ENCODE measurements around the gene SNRPA.
"Not testable (repeated sequence)": the region's sequence is repeated elsewhere in the genome, so short reads cannot be mapped to it uniquely, and the experiment has no call there.

Gene SNRPA

GRCh38 chr19:40777937-40778705 lies 27.1 kb downstream of the SNRPA start, which contains the start of gene RAB4B:
RAB4B (plus strand) TSS chr19:40778247; CDS start chr19:40778376, 129 bp downstream.
- peak; percentile 100 for DNase-seq

GRCh38 chr19:40778706-40779284 lies 27.8 kb downstream of the SNRPA start:
- no peak for DNase-seq

- no peak for DNase-seq
Observed at GRCh38 chr19:40780582-40780981, 29.6 kb downstream of the SNRPA start.

- DNase-seq, result no peak
Observed at GRCh38 chr19:40781140-40781539, 30.1 kb downstream of the SNRPA start.

GRCh38 chr19:40783711-40784110 lies 32.7 kb downstream of the SNRPA start:
- no peak for DNase-seq

- DNase-seq, result not testable (repeated sequence)
Observed at GRCh38 chr19:40784146-40784545, 33.1 kb downstream of the SNRPA start.

- DNase-seq, result no peak
Observed at GRCh38 chr19:40785526-40785925, 34.5 kb downstream of the SNRPA start.

GRCh38 chr19:40786060-40787037 lies 35.3 kb downstream of the SNRPA start:
- no peak for DNase-seq

GRCh38 chr19:40791349-40791748 lies 40.3 kb downstream of the SNRPA start:
- DNase-seq, result no peak

GRCh38 chr19:40791996-40792395 lies 41.0 kb downstream of the SNRPA start:
- DNase-seq, result no peak

- no peak for DNase-seq
Observed at GRCh38 chr19:40797166-40797962, 46.4 kb downstream of the SNRPA start.

- peak; percentile 62 for DNase-seq
Observed at GRCh38 chr19:40797963-40798682, 47.1 kb downstream of the SNRPA start.

GRCh38 chr19:40798683-40799557 lies 47.9 kb downstream of the SNRPA start, which contains the start of gene EGLN2:
EGLN2 (plus strand) TSS chr19:40799191; CDS start chr19:40800573, 1,382 bp downstream.
- peak; percentile 100 for DNase-seq

- DNase-seq, result no peak
Observed at GRCh38 chr19:40799558-40800338, 48.7 kb downstream of the SNRPA start.

GRCh38 chr19:40800339-40800996 lies 49.5 kb downstream of the SNRPA start:
- DNase-seq, result no peak

GRCh38 chr19:40800997-40801377 lies 50.0 kb downstream of the SNRPA start:
- no peak for DNase-seq

GRCh38 chr19:40801426-40802299 lies 50.7 kb downstream of the SNRPA start:
- no peak for DNase-seq

All from activated effector memory CD4-positive, alpha-beta T cell treated with Interleukin-2 at 50 U/mL for 16 hours (primary cell).